RPMI7951 (cell line): ENCODE data around the gene GAL3ST1. TPM values are rescaled to one million over a fixed set of nuclear protein-coding genes. Genes with fewer than 3 reads are reported as not detected.

Experiments used
- DNase-seq: peaks from one replicate; pipeline ENCODE4 v3.0.0-alpha.2; 2012; ENCODE audit warnings: low read depth
- total RNA-seq: library from RNA; depleted of rRNA; stranded (reverse); fragments of >200 nt; shearing (Covaris generic); gene quantifications from 2 replicates; pipeline ENCODE4 v1.2.3, GENCODE V29; 2014; rRNA removed

Gene GAL3ST1
- total RNA-seq, 1 experiment from 2014 or later, result not detected

DNA sequence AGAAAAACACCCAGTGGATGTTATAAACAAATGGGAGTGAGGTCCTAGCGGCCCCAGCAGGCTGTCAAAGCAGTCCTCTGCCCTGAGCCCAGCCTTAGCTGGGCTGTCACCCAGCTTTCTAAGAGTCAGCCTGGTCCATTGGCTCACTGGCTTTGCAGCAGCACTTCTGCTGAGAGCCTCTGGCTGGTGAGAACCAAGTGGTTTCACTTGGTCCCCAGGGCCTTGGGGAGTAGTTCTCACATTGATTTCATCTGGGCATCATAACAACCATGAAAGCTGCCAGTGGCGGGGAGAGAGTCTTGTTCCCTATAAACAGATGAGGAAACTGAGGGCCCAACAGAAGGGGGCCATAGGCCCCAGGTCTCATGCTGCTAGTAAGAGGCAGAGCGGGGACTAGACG, 39.3 kb downstream of the GAL3ST1 start:
- no peak for DNase-seq

DNA sequence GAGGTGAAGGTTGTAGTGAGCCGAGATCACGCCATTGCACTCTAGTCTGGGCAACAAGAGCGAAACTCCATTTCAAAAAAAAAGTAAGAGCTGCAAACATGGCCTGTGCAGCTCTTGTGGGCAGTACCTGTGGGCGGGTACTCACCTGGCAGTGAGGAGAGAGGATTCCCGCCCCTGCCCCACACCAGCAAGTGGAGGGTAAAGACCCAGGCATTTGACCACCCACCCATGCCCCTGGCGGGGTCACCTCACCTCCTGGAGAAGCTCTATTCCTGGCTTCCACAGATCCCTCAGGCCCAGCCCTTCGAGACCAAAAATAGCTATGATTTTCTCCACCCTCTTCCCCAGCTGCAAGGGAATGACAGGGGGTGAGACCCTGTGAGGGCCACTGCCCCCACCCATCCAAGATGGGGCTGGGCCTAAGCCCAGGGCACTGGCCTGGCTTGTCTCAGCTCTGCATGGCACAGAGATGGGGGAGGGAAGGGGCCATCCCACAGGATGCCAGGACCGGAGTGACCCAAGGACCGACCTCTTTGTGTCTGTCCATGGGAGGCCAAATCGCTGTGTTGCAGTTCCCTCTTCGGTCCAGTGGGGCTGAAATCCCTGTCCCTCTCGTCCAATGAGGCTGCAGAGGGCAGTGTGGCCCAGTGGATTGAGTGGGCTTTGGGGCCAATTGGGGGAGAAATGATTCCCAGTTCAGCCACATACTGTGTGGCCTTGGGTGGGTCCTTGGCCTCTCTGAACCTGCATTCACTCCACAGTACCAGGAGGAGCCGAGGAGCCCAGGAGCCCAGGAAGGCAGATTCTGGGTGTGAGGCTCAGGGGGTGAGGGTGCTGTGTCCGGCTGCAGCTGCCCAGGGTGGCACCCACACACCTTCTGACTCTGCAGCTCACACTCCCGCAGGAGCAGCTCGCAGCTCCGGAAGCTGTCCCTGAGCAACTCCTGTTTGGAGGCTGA, 42.5 kb downstream of the GAL3ST1 start:
- no peak for DNase-seq

DNA sequence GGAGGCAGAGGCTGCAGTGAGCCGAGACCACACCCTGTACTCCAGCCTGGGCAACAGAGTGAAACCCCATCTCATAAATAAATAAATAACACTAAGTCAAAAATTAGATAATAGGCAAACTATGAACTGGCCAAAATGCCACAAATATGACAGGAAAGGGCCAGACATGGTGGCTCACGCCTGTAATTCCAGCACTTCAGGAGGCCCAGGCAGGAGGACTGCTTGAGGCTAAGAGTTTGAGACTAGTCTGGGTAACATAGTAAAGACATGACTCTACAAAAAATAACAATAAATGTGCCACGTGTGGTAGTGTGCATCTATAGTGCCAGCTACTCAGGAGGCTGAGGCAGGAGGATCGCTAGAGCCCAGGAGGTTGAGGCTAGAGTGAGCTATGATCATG, 47.8 kb downstream of the GAL3ST1 start:
- DNase-seq, result no peak

DNA sequence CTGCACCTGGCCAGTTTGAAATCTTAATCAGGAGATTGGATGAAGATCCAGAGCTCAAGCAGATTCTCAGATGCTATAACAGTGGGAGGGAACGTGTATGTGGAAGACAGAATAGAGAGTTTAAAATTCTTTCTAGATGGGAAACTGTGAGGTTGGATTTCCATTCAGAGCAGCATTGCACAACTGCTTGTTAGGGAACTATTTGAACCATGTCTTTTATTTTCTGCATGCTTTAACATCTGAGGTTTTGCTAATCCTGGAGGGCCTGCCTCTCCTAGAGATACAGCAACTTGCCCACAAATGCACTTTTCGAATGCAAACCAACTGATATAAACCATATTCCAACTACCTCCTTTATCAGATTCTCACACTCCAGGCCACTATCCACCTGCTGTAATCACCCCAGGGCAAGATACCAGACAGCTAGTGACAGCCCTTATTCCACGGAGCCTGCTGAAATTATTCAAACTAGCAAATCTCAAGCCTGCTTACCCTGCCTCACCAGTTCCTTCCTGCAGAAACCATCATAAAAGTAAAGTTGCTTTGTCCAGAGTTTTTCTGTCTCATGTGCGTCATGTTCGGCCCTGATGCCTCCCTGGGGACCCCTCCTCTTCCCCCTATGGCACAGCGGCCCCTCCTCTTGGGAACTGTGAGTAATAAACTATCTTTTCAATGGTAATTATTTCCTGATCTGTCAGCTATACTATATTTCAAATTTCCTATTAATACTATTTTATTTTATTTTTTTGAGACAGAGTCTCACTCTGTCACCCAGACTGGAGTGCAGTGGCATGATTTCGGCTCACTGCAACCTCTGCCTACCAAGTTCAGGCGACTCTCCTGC, 50.6 kb downstream of the GAL3ST1 start:
- DNase-seq, result no peak

DNA sequence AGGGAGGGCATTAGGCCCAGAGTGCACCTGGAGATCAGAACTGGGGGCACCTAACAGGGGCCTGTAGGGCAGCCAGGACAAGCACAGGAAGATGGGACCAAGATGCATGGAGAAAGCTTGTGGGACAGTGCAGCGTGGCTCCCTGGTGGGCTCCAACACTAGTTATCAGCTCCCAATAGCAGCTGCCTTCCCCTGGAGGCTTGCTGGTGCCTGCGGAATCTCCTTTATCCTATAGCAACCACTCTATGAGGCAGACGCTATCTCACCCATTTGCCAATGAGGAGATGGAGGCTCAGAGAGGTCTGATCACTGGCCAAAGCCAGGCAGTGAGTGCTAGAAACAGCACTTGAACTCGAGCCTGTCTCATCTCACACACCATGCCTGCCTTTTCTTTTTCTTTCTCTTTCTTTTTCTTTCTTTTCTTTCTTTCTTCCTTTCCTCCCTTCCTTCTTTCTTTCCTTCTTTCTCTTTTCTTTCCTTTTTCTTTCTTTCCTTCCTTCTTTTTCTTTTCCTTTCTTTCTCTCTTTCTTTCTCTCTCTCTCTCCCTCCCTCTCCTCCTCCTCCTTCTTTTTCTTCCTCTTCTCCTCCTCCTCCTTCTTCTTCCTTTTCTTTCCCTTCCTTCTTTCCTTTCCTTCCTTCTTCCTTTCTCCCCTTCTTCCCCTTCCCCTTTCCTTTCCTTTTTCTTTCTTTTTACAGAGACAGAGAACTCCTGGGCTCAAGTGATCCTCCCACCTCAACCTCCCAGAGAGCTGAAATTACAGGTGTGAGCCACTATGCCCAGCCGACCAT, 52.9 kb downstream of the GAL3ST1 start:
- no peak for DNase-seq

DNA sequence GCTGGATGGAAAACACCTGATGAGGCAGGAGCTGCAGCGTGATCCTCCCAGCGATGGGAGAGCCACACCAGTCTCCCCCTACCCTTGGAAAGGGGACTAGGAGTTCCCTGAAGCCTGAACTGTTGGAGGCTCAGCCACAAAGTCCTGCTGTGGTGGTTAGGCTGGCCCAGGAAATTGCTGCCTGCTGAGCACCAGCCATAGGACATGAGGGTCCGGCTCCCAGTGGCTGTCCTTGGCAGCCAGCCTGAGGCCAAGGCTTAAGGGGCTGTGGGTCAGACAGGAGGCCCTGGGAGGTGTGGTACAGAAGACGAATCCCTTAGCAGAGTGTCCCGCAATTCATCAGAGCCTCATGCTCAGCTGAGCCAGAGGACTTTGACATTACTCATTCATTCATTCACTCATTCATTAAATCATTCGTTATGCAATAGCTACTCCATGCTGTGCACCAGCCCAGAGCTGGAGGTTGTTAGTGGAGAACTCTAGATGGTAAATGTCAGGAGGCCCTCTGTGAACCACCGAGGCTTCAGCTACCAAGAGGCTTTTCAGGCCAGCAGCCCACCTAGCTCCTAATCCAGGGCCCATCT, 54.5 kb downstream of the GAL3ST1 start:
- DNase-seq, result no peak

DNA sequence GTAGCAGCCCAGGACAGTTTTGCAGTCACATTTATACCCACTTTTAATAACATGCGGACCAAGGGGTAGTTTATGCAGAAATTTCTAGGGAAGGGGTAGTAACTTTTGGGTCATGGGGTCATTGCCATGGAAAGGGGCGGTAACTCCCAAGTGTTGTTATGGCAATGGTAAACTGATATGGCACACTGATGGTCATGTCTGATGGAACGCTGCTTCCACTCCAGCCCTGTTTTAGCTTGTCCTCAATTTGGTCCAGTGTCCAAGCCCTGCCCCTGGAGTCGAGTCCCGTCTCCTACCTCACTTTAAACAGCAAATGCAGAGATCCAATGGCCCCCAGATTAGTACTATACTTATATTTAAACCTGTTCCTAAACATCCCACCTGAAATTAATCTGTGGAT, 57.7 kb downstream of the GAL3ST1 start:
- no peak for DNase-seq

DNA sequence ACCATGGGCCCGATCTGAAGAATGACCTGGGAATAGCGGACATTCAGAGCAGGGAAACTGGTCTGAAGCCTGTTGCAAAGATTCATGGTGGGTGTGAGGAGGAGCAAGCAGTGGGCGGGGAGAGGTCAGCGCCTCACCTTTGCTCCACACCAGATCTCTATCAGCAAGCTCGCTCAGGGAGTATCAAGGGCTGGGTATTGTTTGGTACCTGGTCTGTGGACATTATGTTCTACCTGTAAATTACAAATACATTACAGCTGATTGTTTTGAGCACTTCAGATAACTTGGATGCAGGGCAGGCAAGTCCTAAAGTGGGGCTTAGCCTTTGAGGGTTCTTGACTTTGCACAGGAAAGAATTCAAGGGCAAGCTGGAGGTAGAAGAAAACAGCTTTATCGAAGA, 58.2 kb downstream of the GAL3ST1 start:
- no peak for DNase-seq

DNA sequence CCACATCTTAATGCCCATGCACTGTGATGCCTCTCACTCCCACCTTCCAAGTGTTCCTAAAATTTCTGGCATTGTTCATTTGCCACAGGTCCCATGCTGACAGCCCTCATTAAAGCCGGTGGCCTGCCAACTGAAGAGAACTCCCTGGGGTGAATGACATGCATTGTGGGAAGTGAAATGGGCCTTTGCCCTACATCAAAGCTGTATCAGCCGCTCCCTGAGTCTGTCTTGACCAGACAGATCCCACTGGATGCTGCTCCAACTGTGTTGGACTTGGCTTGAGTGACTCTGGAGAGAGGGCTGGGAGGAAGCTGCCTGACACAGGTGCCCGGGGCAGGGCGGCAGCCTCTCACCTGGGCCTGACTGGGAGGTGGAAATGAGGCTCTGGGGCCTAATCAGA, 60.2 kb downstream of the GAL3ST1 start:
- DNase-seq, result no peak

DNA sequence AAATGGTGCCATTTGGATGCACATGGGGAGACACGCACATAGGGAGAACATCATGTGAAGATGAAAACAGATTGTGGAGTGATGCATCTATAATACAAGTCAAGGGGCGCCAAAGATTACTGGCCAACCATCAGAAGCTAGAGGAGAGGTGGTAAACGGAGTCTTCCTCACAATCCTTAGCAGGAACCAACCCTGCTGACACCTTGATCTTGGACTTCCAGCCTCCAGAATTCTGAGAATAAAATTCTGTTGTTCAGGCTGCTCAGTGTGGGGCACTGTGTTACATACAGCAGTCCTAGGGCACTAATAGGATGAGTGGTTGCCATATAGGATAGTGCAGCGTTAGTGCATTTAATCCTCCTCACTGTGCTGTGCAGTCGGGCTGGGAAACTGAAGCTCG, 61.0 kb downstream of the GAL3ST1 start:
- no peak for DNase-seq

DNA sequence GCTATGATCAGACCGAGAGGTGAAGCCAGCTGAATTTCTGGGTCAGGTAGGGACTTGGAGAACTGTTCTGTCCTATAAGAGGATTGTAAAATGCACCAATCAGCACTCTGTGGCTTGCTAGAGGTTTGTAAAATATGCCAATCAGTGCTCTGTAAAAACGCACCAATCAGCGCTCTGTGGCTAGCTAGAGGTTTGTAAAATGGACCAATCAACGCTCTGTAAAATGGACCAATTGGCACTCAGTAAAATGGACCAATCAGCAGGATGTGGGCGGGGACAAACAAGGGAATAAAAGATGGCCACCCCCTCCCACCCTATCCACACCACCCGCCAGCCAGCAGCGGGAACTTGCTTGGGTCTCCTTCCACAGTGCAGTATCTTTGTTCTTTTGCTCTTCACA, 62.6 kb downstream of the GAL3ST1 start:
- no peak for DNase-seq

DNA sequence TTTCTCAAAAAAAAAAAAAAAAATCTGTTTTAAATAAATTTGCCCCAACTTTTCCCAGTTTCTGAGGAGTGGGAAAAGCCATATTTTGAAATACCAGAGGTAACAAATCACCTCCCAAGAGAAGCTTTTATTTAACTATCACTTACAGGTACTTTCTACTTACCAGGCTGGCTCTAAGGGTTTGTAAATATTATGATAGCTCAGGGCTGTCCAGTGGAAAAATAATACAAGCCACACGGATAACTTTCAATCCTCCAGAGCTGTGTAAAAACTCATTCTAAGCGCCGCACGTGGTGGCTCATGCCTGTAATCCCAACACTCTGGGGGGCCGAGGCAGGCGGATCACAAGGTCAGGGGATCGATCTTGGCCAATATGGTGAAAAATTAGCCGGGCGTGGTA, 63.4 kb downstream of the GAL3ST1 start:
- DNase-seq, result no peak

DNA sequence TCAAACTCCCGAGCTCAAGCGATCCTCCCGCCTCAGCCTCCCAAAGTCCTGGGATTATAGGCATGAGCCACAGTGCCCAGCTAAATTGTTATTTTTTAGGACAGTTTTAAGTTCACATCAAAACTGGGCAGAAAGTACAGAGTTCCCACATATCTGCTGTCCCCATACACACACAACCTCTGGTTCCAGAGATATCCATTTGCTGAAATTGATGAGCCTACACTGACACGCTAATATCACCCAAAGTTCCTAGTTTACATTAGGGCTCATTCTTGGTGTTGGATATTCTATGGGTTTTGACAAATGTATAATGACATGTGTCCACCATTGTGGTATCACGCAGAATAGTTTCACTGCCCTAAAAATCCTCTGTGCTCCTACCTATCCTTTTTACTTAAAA, 66.2 kb downstream of the GAL3ST1 start:
- DNase-seq, result no peak

DNA sequence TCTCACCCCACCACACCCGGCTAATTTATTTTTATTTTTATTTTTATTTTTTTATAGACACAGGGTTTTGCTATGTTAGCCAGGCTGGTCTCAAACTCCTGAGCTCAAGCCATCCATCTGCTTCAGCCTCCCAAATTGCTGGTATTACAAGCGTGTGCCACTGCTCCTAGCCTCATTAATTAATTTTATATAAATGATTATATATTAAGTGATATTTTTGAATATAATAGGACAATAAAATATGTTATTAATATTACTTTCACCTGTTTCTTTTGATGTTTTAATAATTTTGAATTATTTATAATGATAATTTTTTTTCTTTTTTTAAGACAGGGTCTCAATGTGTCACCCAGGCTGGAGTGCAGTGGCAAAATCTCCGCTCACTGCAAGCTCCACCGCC, 66.8 kb downstream of the GAL3ST1 start:
- DNase-seq, result no peak

DNA sequence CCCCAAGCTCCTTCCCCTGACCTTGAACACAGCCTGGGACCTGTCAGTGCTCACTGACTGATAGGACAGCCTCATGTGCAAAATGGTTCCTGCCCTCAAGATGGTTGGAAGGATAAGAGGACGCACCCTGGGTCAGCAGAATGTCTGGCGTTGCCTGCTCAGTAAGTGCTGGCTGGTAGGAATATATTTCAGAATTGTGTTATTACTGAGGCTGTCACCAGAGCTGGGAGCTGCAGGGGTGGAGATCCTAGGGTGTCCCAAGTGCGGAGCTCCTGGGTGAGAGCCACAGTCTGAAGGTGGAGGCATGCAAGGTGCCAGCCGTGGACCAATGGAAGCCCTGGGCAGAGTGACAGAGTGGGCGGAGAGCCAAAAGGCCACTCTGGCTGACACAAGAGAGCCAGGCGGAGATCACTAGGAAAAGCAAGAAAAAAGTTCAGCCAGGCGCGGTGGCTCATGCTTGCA, 67.9 kb downstream of the GAL3ST1 start:
- no peak for DNase-seq

Other genes with a start within 250 kb of the GAL3ST1 start
- gene TBC1D10A, start 247.7 kb downstream of the GAL3ST1 start, total RNA-seq, result 18.5 and 23.2 TPM in 2 replicates
- 16.3 and 33.9 TPM in 2 replicates for gene SF3A1, start 217.8 kb downstream of the GAL3ST1 start, total RNA-seq
- 1.8 and 2.9 TPM in 2 replicates for gene CCDC157, start 217.7 kb downstream of the GAL3ST1 start, total RNA-seq
- 9.8 and 10.0 TPM in 2 replicates for gene RNF215, start 187.3 kb downstream of the GAL3ST1 start, total RNA-seq
- 9.7 and 15.3 TPM in 2 replicates for gene SEC14L2, start 177.6 kb downstream of the GAL3ST1 start, total RNA-seq
- 40.4 and 66.1 TPM in 2 replicates for gene MTFP1, start 148.9 kb downstream of the GAL3ST1 start, total RNA-seq
- gene SEC14L3, start 102.6 kb downstream of the GAL3ST1 start, total RNA-seq, result not detected in 2 replicates
- 0.29 and 0.48 TPM in 2 replicates for gene SEC14L4, start 69.0 kb downstream of the GAL3ST1 start, total RNA-seq
- not detected in 2 replicates for gene SEC14L6, start 27.9 kb downstream of the GAL3ST1 start, total RNA-seq
- 56.8 and 64.3 TPM in 2 replicates for gene PES1, start 17.2 kb upstream of the GAL3ST1 start, total RNA-seq
- gene TCN2, start 32.5 kb upstream of the GAL3ST1 start, total RNA-seq, result 11.7 and 15.4 TPM in 2 replicates
- gene SLC35E4, start 61.1 kb upstream of the GAL3ST1 start, total RNA-seq, result 8.2 and 12.9 TPM in 2 replicates
- 4.8 and 5.1 TPM in 2 replicates for gene DUSP18, start 93.2 kb upstream of the GAL3ST1 start, total RNA-seq
- 4.3 and 5.9 TPM in 2 replicates for gene OSBP2, start 120.2 kb upstream of the GAL3ST1 start, total RNA-seq